GM18508 (cell line): Measurements from ENCODE around the gene DCTN1.
"Not testable (repeated sequence)": the region's sequence is repeated elsewhere in the genome, so short reads cannot be mapped to it uniquely, and the experiment has no call there.

Experiments
- ATAC-seq: cut with Tn5 transposase; IDR thresholded peaks from one replicate; pipeline ENCODE4 v1.9.1; 2021; ENCODE audit warnings: moderate number of reproducible peaks; ENCODE audit not compliant: insufficient read depth, unreplicated experiment

DCTN1 gene

GRCh38 chr2:74373985-74374384 is 6.1 kb downstream of the DCTN1 start:
- no peak for ATAC-seq

- ATAC-seq, result no peak
Observed at GRCh38 chr2:74373221-74373676, 6.9 kb downstream of the DCTN1 start.

GRCh38 chr2:74372674-74373073 is 7.4 kb downstream of the DCTN1 start:
- no peak for ATAC-seq

- no peak for ATAC-seq
Observed at GRCh38 chr2:74371421-74371820, 8.7 kb downstream of the DCTN1 start.

- ATAC-seq, result no peak
Observed at GRCh38 chr2:74369976-74370375, 10.1 kb downstream of the DCTN1 start.

- ATAC-seq, result no peak
Observed at GRCh38 chr2:74368499-74368898, 11.6 kb downstream of the DCTN1 start.

GRCh38 chr2:74367789-74368188 is 12.3 kb downstream of the DCTN1 start:
- ATAC-seq, result no peak

GRCh38 chr2:74366036-74366435 is 14.1 kb downstream of the DCTN1 start:
- no peak for ATAC-seq

- ATAC-seq, result no peak
Observed at GRCh38 chr2:74364533-74365505, 15.3 kb downstream of the DCTN1 start.

GRCh38 chr2:74361327-74361726 is 18.8 kb downstream of the DCTN1 start:
- ATAC-seq, result no peak

GRCh38 chr2:74357627-74358026 is 22.5 kb downstream of the DCTN1 start:
- no peak for ATAC-seq

GRCh38 chr2:74349889-74350288 is 30.2 kb downstream of the DCTN1 start:
- no peak for ATAC-seq

GRCh38 chr2:74347742-74348141 is 32.4 kb downstream of the DCTN1 start:
- no peak for ATAC-seq

GRCh38 chr2:74347303-74347702 is 32.8 kb downstream of the DCTN1 start:
- no peak for ATAC-seq

- ATAC-seq, result no peak
Observed at GRCh38 chr2:74345272-74345943, 34.7 kb downstream of the DCTN1 start.

GRCh38 chr2:74343316-74343715 is 36.8 kb downstream of the DCTN1 start, which contains the start of gene SLC4A5:
SLC4A5 (minus strand) TSS chr2:74343416; CDS start chr2:74315023, 28,393 bp downstream.
- ATAC-seq, result no peak

GRCh38 chr2:74336227-74336626 is 43.9 kb downstream of the DCTN1 start:
- not testable (repeated sequence) for ATAC-seq

- ATAC-seq, result no peak
Observed at GRCh38 chr2:74334931-74335333, 45.2 kb downstream of the DCTN1 start.

- ATAC-seq, result no peak
Observed at GRCh38 chr2:74333896-74334586, 46.1 kb downstream of the DCTN1 start.

- ATAC-seq, result no peak
Observed at GRCh38 chr2:74333175-74333574, 46.9 kb downstream of the DCTN1 start.
